Activated T-cell treated with anti-CD3 and anti-CD28 coated beads, Interleukin-2, amount 50 U/mL, for 72 hours (primary cell): ENCODE results near the gene RHEB. TPM values are rescaled to one million over a fixed set of nuclear protein-coding genes. Genes with fewer than 3 reads are reported as not detected.

Source experiments
- ATAC-seq, 2 donors: fragments of 150-1000 bp; cut with Tn5 transposase; replicated peaks in 1 of 2; 2 replicates each; pipeline ENCODE4 v1.10.0; 2021; ENCODE audit warnings: moderate library complexity in 2 of 2, mild to moderate bottlenecking in 1 of 2
- DNase-seq, 2 donors: peaks; one replicate each; pipeline ENCODE4 v3.0.0; 2021 to 2022; ENCODE audit warnings: mixed read lengths in 1 of 2
- H3K27ac Mint-ChIP-seq: one replicate; pipeline ENCODE4 v1.8.0; 2022; ENCODE audit warnings: mild to moderate bottlenecking, moderate library complexity, mixed read lengths
- H3K27me3 Mint-ChIP-seq: one replicate; pipeline ENCODE4 v1.8.0; 2022; ENCODE audit warnings: low read depth, mixed read lengths
- H3K36me3 Mint-ChIP-seq, 2 donors: one replicate each; pipeline ENCODE4 v1.8.0; 2022; ENCODE audit warnings: mixed read lengths in 2 of 2, mild to moderate bottlenecking in 1 of 2; ENCODE audit not compliant: insufficient read depth in 2 of 2
- H3K4me1 Mint-ChIP-seq: one replicate; pipeline ENCODE4 v1.8.0; 2022; ENCODE audit warnings: low read depth, mixed read lengths
- H3K4me3 Mint-ChIP-seq, 2 donors: one replicate each; pipeline ENCODE4 v1.8.0; 2022; ENCODE audit warnings: mild to moderate bottlenecking in 2 of 2, mixed read lengths in 2 of 2, moderate library complexity in 2 of 2
- H3K9me3 Mint-ChIP-seq, 2 donors: one replicate each; pipeline ENCODE4 v1.8.0; 2022; ENCODE audit warnings: mixed read lengths in 2 of 2
- total RNA-seq, 2 donors: library from RNA; stranded (reverse); gene quantifications; one replicate each; pipeline ENCODE4 v1.2.3, GENCODE V29; 2022

RHEB gene
- total RNA-seq, 2 donors from 2014 or later, result 39.3 to 47.3 TPM

GRCh38 chr7:151518105-151518946, 1.4 kb downstream of the RHEB start:
- ATAC-seq, result peak; percentile 26 to 27
- Mint-ChIP-seq H3K27me3 (no peaks in the 10 kb centered on the region), H3K9me3 (no peaks in the 10 kb centered on the region), H3K27ac (peak overlapping the region; percentile 59), H3K4me1 (peaks cover 52% of the 10 kb centered on the region), H3K36me3 (peaks cover 2 to 4% of the 10 kb centered on the region in 2 donors), H3K4me3 (peak overlapping the region; percentile 86 to 93)
- peak; percentile 69 to 77 for DNase-seq

- H3K27ac Mint-ChIP-seq, result peak overlapping the region; percentile 59
- ATAC-seq, result no peak
- no peaks in the 10 kb centered on the region for H3K27me3 Mint-ChIP-seq
These were observed 2.0 kb downstream of the RHEB start for GRCh38 chr7:151517601-151518104.

GRCh38 chr7:151515276-151515565, 4.5 kb downstream of the RHEB start:
- H3K27ac Mint-ChIP-seq, result peak overlapping the region; percentile 4

More at GRCh38 chr7:151517601-151518104, 2.0 kb downstream of the RHEB start:
- Mint-ChIP-seq H3K4me3 (peak overlapping the region; percentile 86 to 93), H3K36me3 (peaks cover 2 to 8% of the 10 kb centered on the region in 2 donors), H3K4me1 (peaks cover 59% of the 10 kb centered on the region), H3K9me3 (no peaks in the 10 kb centered on the region)
- DNase-seq, result no peak

GRCh38 chr7:151514461-151515275, 5.0 kb downstream of the RHEB start:
- H3K27ac Mint-ChIP-seq, result peak overlapping the region; percentile 4
- no peaks in the 10 kb centered on the region for H3K9me3 Mint-ChIP-seq
- DNase-seq (no peak), ATAC-seq (no peak)
- peaks cover 87% of the 10 kb centered on the region for H3K4me1 Mint-ChIP-seq
- peaks cover 0 to 10% of the 10 kb centered on the region in 2 donors for H3K36me3 Mint-ChIP-seq
- H3K4me3 Mint-ChIP-seq, result peak overlapping the region; percentile 18 to 84
- no peaks in the 10 kb centered on the region for H3K27me3 Mint-ChIP-seq

More at GRCh38 chr7:151515276-151515565, 4.5 kb downstream of the RHEB start:
- Mint-ChIP-seq H3K4me3 (peak overlapping the region; percentile 18 to 84), H3K36me3 (peaks cover 2 to 10% of the 10 kb centered on the region in 2 donors), H3K9me3 (no peaks in the 10 kb centered on the region), H3K4me1 (peaks cover 81% of the 10 kb centered on the region), H3K27me3 (no peaks in the 10 kb centered on the region)
- DNase-seq, result no peak
- ATAC-seq, result no peak

GRCh38 chr7:151513133-151513532, 6.6 kb downstream of the RHEB start:
- H3K36me3 Mint-ChIP-seq, result peaks cover 0 to 10% of the 10 kb centered on the region in 2 donors
- no peaks in the 10 kb centered on the region for H3K9me3 Mint-ChIP-seq
- no peaks in the 10 kb centered on the region for H3K27me3 Mint-ChIP-seq
- no peak overlapping the region for H3K27ac Mint-ChIP-seq
- DNase-seq, result no peak
- peaks cover 88% of the 10 kb centered on the region for H3K4me1 Mint-ChIP-seq
- ATAC-seq, result no peak
- H3K4me3 Mint-ChIP-seq, result no peak overlapping the region

- no peak for ATAC-seq
- Mint-ChIP-seq H3K27me3 (no peaks in the 10 kb centered on the region), H3K36me3 (peaks cover 0 to 9% of the 10 kb centered on the region in 2 donors), H3K4me3 (no peak overlapping the region), H3K9me3 (no peaks in the 10 kb centered on the region), H3K4me1 (peaks cover 87% of the 10 kb centered on the region), H3K27ac (no peak overlapping the region)
- no peak for DNase-seq
These were observed 7.3 kb downstream of the RHEB start for GRCh38 chr7:151512353-151512752.

GRCh38 chr7:151511946-151512345, 7.7 kb downstream of the RHEB start:
- H3K9me3 Mint-ChIP-seq, result no peaks in the 10 kb centered on the region
- no peak overlapping the region for H3K27ac Mint-ChIP-seq
- peaks cover 87% of the 10 kb centered on the region for H3K4me1 Mint-ChIP-seq
- H3K4me3 Mint-ChIP-seq, result no peak overlapping the region
- peaks cover 0 to 9% of the 10 kb centered on the region in 2 donors for H3K36me3 Mint-ChIP-seq
- H3K27me3 Mint-ChIP-seq, result no peaks in the 10 kb centered on the region
- no peak for ATAC-seq
- DNase-seq, result no peak

- no peak for DNase-seq
- Mint-ChIP-seq H3K27ac (no peak overlapping the region), H3K9me3 (no peaks in the 10 kb centered on the region), H3K36me3 (peaks cover 0 to 9% of the 10 kb centered on the region in 2 donors), H3K4me3 (no peak overlapping the region), H3K4me1 (peaks cover 86% of the 10 kb centered on the region), H3K27me3 (no peaks in the 10 kb centered on the region)
- ATAC-seq, result no peak
These were observed 8.4 kb downstream of the RHEB start for GRCh38 chr7:151511270-151511669.

- Mint-ChIP-seq H3K27me3 (no peaks in the 10 kb centered on the region), H3K36me3 (peaks cover 0 to 6% of the 10 kb centered on the region in 2 donors), H3K27ac (no peak overlapping the region), H3K4me1 (peaks cover 84% of the 10 kb centered on the region), H3K9me3 (no peaks in the 10 kb centered on the region), H3K4me3 (no peak overlapping the region)
- DNase-seq (no peak), ATAC-seq (no peak)
These were observed 9.9 kb downstream of the RHEB start for GRCh38 chr7:151509670-151510333.

- no peak overlapping the region for H3K4me3 Mint-ChIP-seq
- H3K4me1 Mint-ChIP-seq, result peaks cover 81% of the 10 kb centered on the region
- ATAC-seq (no peak), DNase-seq (no peak)
- peaks cover 0 to 6% of the 10 kb centered on the region in 2 donors for H3K36me3 Mint-ChIP-seq
- H3K9me3 Mint-ChIP-seq, result no peaks in the 10 kb centered on the region
- no peak overlapping the region for H3K27ac Mint-ChIP-seq
- no peaks in the 10 kb centered on the region for H3K27me3 Mint-ChIP-seq
These were observed 10.7 kb downstream of the RHEB start for GRCh38 chr7:151508991-151509390.

GRCh38 chr7:151507806-151508205, 11.9 kb downstream of the RHEB start:
- Mint-ChIP-seq H3K4me3 (no peak overlapping the region), H3K9me3 (no peaks in the 10 kb centered on the region), H3K27ac (no peak overlapping the region), H3K4me1 (peaks cover 73% of the 10 kb centered on the region), H3K36me3 (peaks cover 0 to 2% of the 10 kb centered on the region in 2 donors), H3K27me3 (no peaks in the 10 kb centered on the region)
- ATAC-seq (no peak), DNase-seq (no peak)

GRCh38 chr7:151506901-151507382, 12.8 kb downstream of the RHEB start:
- DNase-seq (no peak), ATAC-seq (no peak)
- Mint-ChIP-seq H3K4me3 (no peak overlapping the region), H3K27ac (no peak overlapping the region), H3K9me3 (no peaks in the 10 kb centered on the region), H3K4me1 (peaks cover 67% of the 10 kb centered on the region), H3K36me3 (peaks cover 0 to 2% of the 10 kb centered on the region in 2 donors), H3K27me3 (no peaks in the 10 kb centered on the region)
